Measurements from ENCODE around the gene CHMP2A. TPM values are rescaled to one million over a fixed set of nuclear protein-coding genes. Genes with fewer than 3 reads are reported as not detected.
A peak's percentile ranks its signal among the peaks of the same experiment; 100 is the strongest.

Gene CHMP2A
- total and polyA plus RNA-seq, 10 of the 15 experiments (the other 5 are each of a cell fraction or from before 2014, with no cell fraction given), result 69.5 to 172 (median 109) TPM

DNA sequence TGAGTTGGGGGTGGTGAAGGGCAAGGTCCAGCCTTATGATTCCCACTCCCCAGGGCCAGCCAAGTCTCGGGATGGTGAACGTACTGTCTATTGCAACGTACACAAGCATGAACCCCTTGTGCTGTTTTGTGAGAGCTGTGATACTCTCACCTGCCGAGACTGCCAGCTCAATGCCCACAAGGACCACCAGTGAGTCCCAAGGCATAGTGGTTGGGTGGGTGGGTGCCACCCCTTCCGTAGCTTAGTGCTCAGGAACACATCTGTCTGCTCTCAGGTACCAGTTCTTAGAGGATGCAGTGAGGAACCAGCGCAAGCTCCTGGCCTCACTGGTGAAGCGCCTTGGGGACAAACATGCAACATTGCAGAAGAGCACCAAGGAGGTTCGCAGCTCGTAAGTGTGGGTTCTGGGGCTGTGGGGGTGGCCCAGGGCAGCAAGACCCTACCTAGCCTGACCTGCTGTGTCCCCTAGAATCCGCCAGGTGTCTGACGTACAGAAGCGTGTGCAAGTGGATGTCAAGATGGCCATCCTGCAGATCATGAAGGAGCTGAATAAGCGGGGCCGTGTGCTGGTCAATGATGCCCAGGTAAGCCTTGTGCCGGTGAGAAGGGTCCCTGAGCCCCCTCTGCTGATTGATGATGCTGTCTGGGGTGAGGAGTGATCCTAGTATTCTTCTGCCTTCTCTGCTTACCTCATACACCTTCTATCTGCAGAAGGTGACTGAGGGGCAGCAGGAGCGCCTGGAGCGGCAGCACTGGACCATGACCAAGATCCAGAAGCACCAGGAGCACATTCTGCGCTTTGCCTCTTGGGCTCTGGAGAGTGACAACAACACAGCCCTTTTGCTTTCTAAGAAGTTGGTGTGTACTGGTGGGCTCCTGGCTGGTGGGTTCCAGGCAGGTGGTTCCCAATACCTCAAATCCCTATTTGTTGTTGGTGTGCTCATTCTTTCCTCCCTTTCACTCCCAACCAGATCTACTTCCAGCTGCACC lies 7.3 kb downstream of the CHMP2A start:
- Histone ChIP-seq H3K9ac (ENCODE audit: control insufficient read depth, insufficient read depth, low read length) (no peak overlapping the region), H3K4me2 (ENCODE audit: control insufficient read depth, insufficient read depth) (peak overlapping the region; percentile 46), H3K4me1 (ENCODE audit: control insufficient read depth, insufficient read depth, low read length) (peaks cover 8% of the 10 kb centered on the region), H3K27me3 (replicated peaks in 1 of 2; ENCODE audit: control insufficient read depth in 2 of 2, insufficient read depth in 2 of 2, low read length in 1 of 2) (no peaks in the 10 kb centered on the region), H3K9me3 (replicated peaks; ENCODE audit: control insufficient read depth, insufficient read depth, low read length) (no peaks in the 10 kb centered on the region), H2AFZ (ENCODE audit: control insufficient read depth, low read depth, low read length) (no peak overlapping the region), H3K27ac (ENCODE audit: control insufficient read depth, insufficient read depth) (no peak overlapping the region), H3K36me3 (ENCODE audit: control insufficient read depth in 2 of 2, insufficient read depth in 2 of 2, low read length in 1 of 2) (peaks cover 35 to 48% of the 10 kb centered on the region in 2 experiments; a peak in 3 of 4 replicates), H3K79me2 (ENCODE audit: control insufficient read depth, insufficient read depth, low read length) (peaks cover 37% of the 10 kb centered on the region), H3K4me3 (no peak overlapping the region), H4K20me1 (ENCODE audit: control insufficient read depth, insufficient read depth) (peaks cover 19% of the 10 kb centered on the region)
- ATAC-seq (no peak), DNase-seq (ENCODE audit: low read depth, low spot score) (no peak), FAIRE-seq (no peak)
- POLR2A ChIA-PET, result interaction anchor here (1.0 to 1.3 kb wide), 2 partner anchors 28 kb away, joined by 3 to 4 read pairs; partner anchors contain the start of gene ZBTB45
- no TSS peak for BruUV-seq (replicated peaks)
- CTCF ChIA-PET, result interaction anchor here (1.0 kb wide), 1 partner anchor 33 kb away, joined by 3 read pairs; no protein-coding TSS in a partner anchor
- RAD21 ChIA-PET (ENCODE audit: unreplicated experiment), result no interaction called here
- SMC1A ChIA-PET (ENCODE audit: uncharacterized antibody, unreplicated experiment), result no interaction called here
- intact Hi-C loops (cut with micrococcal nuclease; ENCODE audit: unreplicated experiment), result no loop called here
- 81% methylated on average over 18 of the region's 18 CpGs for WGBS (ENCODE audit: insufficient coverage, insufficient replicate concordance, low lambda C conversion rate, missing lambda C conversion rate)
- in situ Hi-C loops (cut with MboI), result no loop called here
- TF ChIP-seq YY1 (IDR thresholded peaks at IDR 0.05; ENCODE audit: low read depth, low read length) (no peak), KDM1A (IDR thresholded peaks at IDR 0.05; ENCODE audit: borderline replicate concordance) (no peak), POLR2A (IDR thresholded peaks at IDR 0.05; ENCODE audit: low read depth, low read length) (peak; percentile 55; the same call in 1 of the 2 replicates), ZNF622 (IDR thresholded peaks at IDR 0.05) (no peak), FOXM1 (IDR thresholded peaks at IDR 0.05; ENCODE audit: low read depth, low read length) (no peak), JUNB (IDR thresholded peaks at IDR 0.05) (no peak), POLR2AphosphoS5 (IDR thresholded peaks at IDR 0.05; ENCODE audit: low read length) (peak; percentile 27; the same call in 1 of the 2 replicates)

Measured in GM12878 (cell line).